HCT116 (cell line): ENCODE measurements around the gene SAMD9L. TPM values are rescaled to one million over a fixed set of nuclear protein-coding genes. Genes with fewer than 3 reads are reported as not detected.

Experiments
- ATAC-seq: fragments of 200-7000 bp; cut with Tn5 transposase; 2 replicates; pipeline ENCODE4 v1.9.1; 2020; ENCODE audit warnings: mild to moderate bottlenecking, moderate library complexity
- BruUV-seq: library from RNA; stranded (reverse); fragments of 400-500 nt; replicated peaks from 2 replicates; lab custom pipeline; 2021; lab: Mats Ljungman, UMichigan
- CTCF ChIA-PET: fragments of 300-600 bp; sonication (Branson Sonifier 250); formaldehyde crosslinking; loops from one replicate; lab custom pipeline; 2021; ENCODE audit warnings: antibody characterized with exemption; lab: Charles Lee
- POLR2A ChIA-PET: fragments of 300-600, 350-600 bp; sonication (Branson Sonifier 250); formaldehyde crosslinking; loops from one replicate; lab custom pipeline; 2021; ENCODE audit warnings: antibody characterized with exemption; lab: Charles Lee
- RAD21 ChIA-PET, 2 experiments: fragments of 300-600 bp; sonication (Branson Sonifier 250); formaldehyde crosslinking; loops; one replicate each; lab custom pipeline; 2023; ENCODE audit warnings: low total read pairs in 2 of 2; ENCODE audit not compliant: uncharacterized antibody in 2 of 2, unreplicated experiment in 2 of 2, low non-redundant PET in 1 of 2; lab: Charles Lee
- DNase-seq: peaks from one replicate; pipeline ENCODE4 v3.0.0-alpha.2; 2010; ENCODE audit warnings: low read depth, low spot score
- H2AFZ ChIP-seq: fragments of 200-600 bp; shearing (Covaris generic), sonication (generic); 2 replicates; pipeline ENCODE4 v1.6.1; 2017; ENCODE audit warnings: low read depth, mixed run types, mixed read lengths, antibody characterized with exemption, low read length; ENCODE audit not compliant: poor library complexity, severe bottlenecking
- H3K27ac ChIP-seq: 2 replicates; pipeline ENCODE4 v1.5.1; 2012; ENCODE audit warnings: low read depth, low read length
- H3K27me3 ChIP-seq: fragments of 200-600 bp; sonication (generic); 2 replicates; pipeline ENCODE4 v1.6.1; 2016; ENCODE audit warnings: mixed run types, low read length, mixed read lengths; ENCODE audit not compliant: insufficient read depth
- H3K36me3 ChIP-seq, 2 experiments: fragments of 200-500 bp in 1 of 2; fragments of 200-600 bp in 1 of 2; sonication (Bioruptor generic) in 1 of 2; sonication (generic) in 1 of 2; 2 replicates each; pipeline versions ENCODE4 v1.5.1 to v1.6.1; 2014 to 2016; ENCODE audit warnings: low read length in 2 of 2, inconsistent platforms in 1 of 2, mixed read lengths in 1 of 2, mixed run types in 1 of 2; ENCODE audit not compliant: insufficient read depth in 2 of 2, control insufficient read depth in 1 of 2
- H3K4me1 ChIP-seq, 2 experiments: fragments of 200-600 bp in 1 of 2; sonication (generic) in 1 of 2; 2 replicates each; pipeline versions ENCODE4 v1.5.1 to v1.6.1; 2012 to 2017; ENCODE audit warnings: low read length in 2 of 2, inconsistent platforms in 1 of 2, mild to moderate bottlenecking in 1 of 2, mixed read lengths in 1 of 2, mixed run types in 1 of 2, moderate library complexity in 1 of 2; ENCODE audit not compliant: insufficient read depth in 2 of 2, control insufficient read depth in 1 of 2
- H3K4me2 ChIP-seq: fragments of 200-600 bp; sonication (generic); 2 replicates; pipeline ENCODE4 v1.6.1; 2017; ENCODE audit warnings: mixed run types, low read length, mixed read lengths
- H3K4me3 ChIP-seq, 2 experiments: fragments of 200-600 bp in 1 of 2; sonication (generic) in 1 of 2; replicated peaks in 1 of 2; 2 replicates each; pipeline ENCODE4 v1.5.1; 2011 to 2016; ENCODE audit warnings: low read length in 2 of 2, control low read depth in 1 of 2, low read depth in 1 of 2, mild to moderate bottlenecking in 1 of 2, mixed read lengths in 1 of 2, mixed run types in 1 of 2
- H3K79me2 ChIP-seq: fragments of 200-600 bp; sonication (generic); 2 replicates; pipeline ENCODE4 v1.6.1; 2017; ENCODE audit warnings: mild to moderate bottlenecking, mixed run types, low read length, moderate library complexity, mixed read lengths; ENCODE audit not compliant: insufficient read depth
- H3K9ac ChIP-seq: fragments of 200-600 bp; sonication (generic); 2 replicates; pipeline ENCODE4 v1.6.1; 2016; ENCODE audit warnings: low read length, mixed read lengths
- H3K9me2 ChIP-seq: fragments of 200-600 bp; sonication (generic), shearing (Covaris generic); 2 replicates; pipeline ENCODE4 v1.6.1; 2017; ENCODE audit warnings: mixed run types, mild to moderate bottlenecking, moderate library complexity; ENCODE audit not compliant: insufficient read depth
- H3K9me3 ChIP-seq, 2 experiments: fragments of 200-500 bp in 1 of 2; fragments of 200-600 bp in 1 of 2; sonication (Bioruptor generic) in 1 of 2; sonication (generic) in 1 of 2; 2 replicates each; pipeline ENCODE4 v1.6.1; 2014 to 2017; ENCODE audit warnings: low read length in 2 of 2, mixed read lengths in 2 of 2, inconsistent platforms in 1 of 2, low read depth in 1 of 2, mild to moderate bottlenecking in 1 of 2, mixed run types in 1 of 2, moderate library complexity in 1 of 2; ENCODE audit not compliant: control insufficient read depth in 1 of 2, insufficient read depth in 1 of 2
- H4K20me1 ChIP-seq: fragments of 200-600 bp; sonication (generic), shearing (Covaris generic); 2 replicates; pipeline ENCODE4 v1.6.1; 2017; ENCODE audit warnings: mixed run types, mild to moderate bottlenecking, moderate library complexity; ENCODE audit not compliant: insufficient read depth
- CBX3 ChIP-seq: IDR thresholded peaks from 2 replicates; pipeline ENCODE4 v1.6.1; 2012; ENCODE audit warnings: low read depth
- CEBPB ChIP-seq: IDR thresholded peaks from 2 replicates; pipeline ENCODE4 v1.6.1; 2012; ENCODE audit warnings: low read depth
- CTCF ChIP-seq, 3 experiments: fragments of 200-600 bp in 1 of 3; sonication (generic) in 1 of 3; IDR thresholded peaks in 2 of 3; conservative IDR thresholded peaks in 1 of 3; 2 replicates each; pipeline ENCODE4 v1.5.1; 2012 to 2017; ENCODE audit warnings: low read depth in 2 of 3, low read length in 2 of 3, antibody characterized with exemption in 1 of 3, borderline replicate concordance in 1 of 3, control low read depth in 1 of 3, mild to moderate bottlenecking in 1 of 3, mixed read lengths in 1 of 3, mixed run types in 1 of 3, moderate library complexity in 1 of 3; ENCODE audit not compliant: insufficient read depth in 1 of 3
- ELF1 ChIP-seq: IDR thresholded peaks from 2 replicates; pipeline ENCODE4 v1.6.1; 2012; ENCODE audit warnings: low read depth, borderline replicate concordance
- EZH2 ChIP-seq: fragments of 200-600 bp; sonication (generic); IDR thresholded peaks from 2 replicates; pipeline ENCODE4 v1.6.1; 2017; ENCODE audit warnings: antibody characterized with exemption, mixed run types
- FOSL1 ChIP-seq: IDR thresholded peaks from 2 replicates; pipeline ENCODE4 v1.6.1; 2012; ENCODE audit warnings: low read depth
- MAX ChIP-seq: IDR thresholded peaks from 2 replicates; pipeline ENCODE4 v1.6.1; 2012
- POLR2A ChIP-seq: IDR thresholded peaks from 2 replicates; pipeline ENCODE4 v1.7.0; 2011; ENCODE audit warnings: borderline replicate concordance; ENCODE audit not compliant: insufficient read depth, insufficient read length; ENCODE audit errors: extremely low read depth
- POLR2AphosphoS5 ChIP-seq: IDR thresholded peaks from 2 replicates; pipeline ENCODE4 v1.6.1; 2011; ENCODE audit warnings: mild to moderate bottlenecking, low read depth, low read length, moderate library complexity
- RAD21 ChIP-seq: IDR thresholded peaks from 2 replicates; pipeline ENCODE4 v1.6.1; 2012; ENCODE audit warnings: low read depth, mild to moderate bottlenecking
- REST ChIP-seq: IDR thresholded peaks from 2 replicates; pipeline ENCODE4 v1.6.1; 2012; ENCODE audit warnings: low read depth
- SIN3A ChIP-seq: IDR thresholded peaks from 2 replicates; pipeline ENCODE4 v1.6.1; 2012; ENCODE audit warnings: low read depth
- TCF7L2 ChIP-seq: IDR thresholded peaks from 2 replicates; pipeline ENCODE4 v1.7.0; 2011; ENCODE audit warnings: borderline replicate concordance, inconsistent platforms; ENCODE audit not compliant: insufficient read depth, insufficient read length; ENCODE audit errors: extremely low read depth
- ZNF274 ChIP-seq: fragments of 200-500 bp; sonication (Bioruptor generic); IDR thresholded peaks from 2 replicates; pipeline ENCODE4 v1.6.1; 2014; ENCODE audit warnings: mild to moderate bottlenecking, low read depth, low read length, inconsistent platforms
- intact Hi-C: fragments of 100-400 bp; cut with micrococcal nuclease; formaldehyde crosslinking; loops from 2 replicates; pipeline ENCODE4 v1.10.0; 2022
- total RNA-seq: library from RNA; stranded (reverse); gene quantifications from one replicate; pipeline ENCODE4 v1.2.1, GENCODE V29; 2021; ENCODE audit not compliant: unreplicated experiment

SAMD9L gene
- total RNA-seq, 1 experiment from 2014 or later: 0.15 TPM

- TF ChIP-seq FOSL1 (no peak), ELF1 (no peak), POLR2AphosphoS5 (peak; percentile 42), CBX3 (no peak), EZH2 (no peak), RAD21 (no peak)
- POLR2A ChIA-PET: no interaction called here
- Histone ChIP-seq H3K27me3 (no peaks in the 10 kb centered on the region), H2AFZ (peak within 1 kb of the TSS; percentile 99), H3K36me3 (no peaks in the 10 kb centered on the region), H3K9me3 (no peaks in the 10 kb centered on the region), H3K4me1 (peaks cover 8 to 51% of the 10 kb centered on the region in 2 experiments; a peak in 3 of 4 replicates), H3K4me3 (peak within 1 kb of the TSS; percentile 44 to 54), H3K9ac (peak within 1 kb of the TSS; percentile 42), H3K4me2 (peak within 1 kb of the TSS; percentile 75), H3K79me2 (no peaks in the 10 kb centered on the region; the same call in 1 of the 2 replicates), H4K20me1 (no peaks in the 10 kb centered on the region), H3K27ac (0 out of 2 replicates have a peak within 1 kb of the TSS, but pooled peaks have one; percentile 8), H3K9me2 (no peaks in the 10 kb centered on the region)
- RAD21 ChIA-PET: no interaction called here
- CTCF ChIA-PET: no interaction called here
- DNase-seq (peak; percentile 49), ATAC-seq (peak; percentile 87)
- intact Hi-C loops: loop anchor here (10.0 kb wide), 1 partner anchor 63 kb away; no protein-coding TSS in a partner anchor
- TSS peak; percentile 90 for BruUV-seq
These were observed 30.2 kb downstream of the SAMD9L start, which contains the start of gene SAMD9 for GRCh38 chr7:93117852-93118530. SAMD9 (minus strand) TSS chr7:93117979; CDS start chr7:93106097, 11,882 bp downstream.

GRCh38 chr7:93117327-93117726 lies 30.9 kb downstream of the SAMD9L start:
- Histone ChIP-seq H3K27me3 (no peaks in the 10 kb centered on the region), H3K9ac (peak overlapping the region; percentile 42), H3K4me3 (peak overlapping the region; percentile 44 to 54), H3K4me1 (peaks cover 8 to 51% of the 10 kb centered on the region in 2 experiments; a peak in 3 of 4 replicates), H3K79me2 (no peaks in the 10 kb centered on the region; the same call in 1 of the 2 replicates), H3K4me2 (peak overlapping the region; percentile 75), H2AFZ (peak overlapping the region; percentile 99), H3K36me3 (no peaks in the 10 kb centered on the region), H3K9me2 (no peaks in the 10 kb centered on the region), H4K20me1 (no peaks in the 10 kb centered on the region), H3K9me3 (no peaks in the 10 kb centered on the region), H3K27ac (no peak overlapping the region)
- TSS peak; percentile 71 for BruUV-seq
- no peak for ATAC-seq
- ChIA-PET POLR2A (no interaction called here), CTCF (no interaction called here), RAD21 (no interaction called here)
- intact Hi-C loops: loop anchor here (10.0 kb wide), 1 partner anchor 63 kb away; no protein-coding TSS in a partner anchor
- no peak for DNase-seq
- no peak for TF ChIP-seq TCF7L2
- no peak for TF ChIP-seq ZNF274
- TF ChIP-seq CBX3: no peak
- TF ChIP-seq REST: no peak
- TF ChIP-seq MAX: no peak
- TF ChIP-seq POLR2AphosphoS5: no peak
- no peak for TF ChIP-seq SIN3A
- no peak for TF ChIP-seq POLR2A
- TF ChIP-seq CEBPB: no peak
- no peak for TF ChIP-seq CTCF (IDR thresholded peaks at IDR 0.05 in 2 of 3, conservative IDR thresholded peaks at IDR 0.05 in 1 of 3; ENCODE audit: borderline replicate concordance in 1 of 3, insufficient read depth in 1 of 3, low read depth in 2 of 3, low read length in 2 of 3)
